Mesothelial cell of epicardium (in vitro differentiated cells): ENCODE measurements around the gene ASTE1. TPM values are rescaled to one million over a fixed set of nuclear protein-coding genes. Genes with fewer than 3 reads are reported as not detected.

Experiments
- DNase-seq, 2 experiments: peaks; one replicate each; pipeline ENCODE4 v3.0.0; 2021; ENCODE audit warnings: low spot score in 2 of 2; ENCODE audit not compliant: unreplicated experiment in 2 of 2
- H3K27ac Mint-ChIP-seq: 2 replicates; pipeline ENCODE4 v1.8.0; 2021; ENCODE audit warnings: mixed read lengths
- H3K27me3 Mint-ChIP-seq: 2 replicates; pipeline ENCODE4 v1.8.0; 2021; ENCODE audit warnings: low read depth, mixed read lengths
- H3K36me3 Mint-ChIP-seq: 2 replicates; pipeline ENCODE4 v1.8.0; 2021; ENCODE audit warnings: mixed read lengths
- H3K4me1 Mint-ChIP-seq: 2 replicates; pipeline ENCODE4 v1.8.0; 2021; ENCODE audit warnings: mixed read lengths
- H3K4me3 Mint-ChIP-seq: 2 replicates; pipeline ENCODE4 v1.8.0; 2021; ENCODE audit warnings: mild to moderate bottlenecking, moderate library complexity, mixed read lengths
- H3K9me3 Mint-ChIP-seq: 2 replicates; pipeline ENCODE4 v1.8.0; 2021; ENCODE audit warnings: mixed read lengths
- CTCF ChIP-seq: fragments of 200-600 bp; sonication (generic); IDR thresholded peaks from one replicate; pipeline ENCODE4 v1.5.0; 2021; ENCODE audit warnings: antibody characterized with exemption; ENCODE audit not compliant: unreplicated experiment
- total RNA-seq: library from RNA; stranded (reverse); gene quantifications from 3 replicates; pipeline ENCODE4 v1.2.1, GENCODE V29; 2021

ASTE1 gene
- total RNA-seq, 1 donor from 2014 or later, result 7.4 TPM

GRCh38 chr3:130968221-130968620 is 58.4 kb downstream of the ASTE1 start:
- Mint-ChIP-seq H3K4me1 (peaks cover 6% of the 10 kb centered on the region), H3K9me3 (no peaks in the 10 kb centered on the region), H3K4me3 (no peak overlapping the region), H3K27ac (peak overlapping the region; percentile 70), H3K36me3 (peaks cover 34% of the 10 kb centered on the region), H3K27me3 (no peaks in the 10 kb centered on the region)
- no peak for TF ChIP-seq CTCF
- DNase-seq, result no peak

- DNase-seq, result no peak
- H3K9me3 Mint-ChIP-seq, result no peaks in the 10 kb centered on the region
- no peak overlapping the region for H3K4me3 Mint-ChIP-seq
- H3K27me3 Mint-ChIP-seq, result no peaks in the 10 kb centered on the region
- peaks cover 31% of the 10 kb centered on the region for H3K36me3 Mint-ChIP-seq
- TF ChIP-seq CTCF, result no peak
- H3K4me1 Mint-ChIP-seq, result peaks cover 6% of the 10 kb centered on the region
- H3K27ac Mint-ChIP-seq, result no peak overlapping the region
These were observed 59.3 kb downstream of the ASTE1 start for GRCh38 chr3:130967281-130967680.

GRCh38 chr3:130963878-130964277 is 62.7 kb downstream of the ASTE1 start:
- no peak overlapping the region for H3K4me3 Mint-ChIP-seq
- no peak overlapping the region for H3K27ac Mint-ChIP-seq
- no peaks in the 10 kb centered on the region for H3K9me3 Mint-ChIP-seq
- TF ChIP-seq CTCF, result no peak
- H3K36me3 Mint-ChIP-seq, result peaks cover 35% of the 10 kb centered on the region
- no peak for DNase-seq
- peaks cover 13% of the 10 kb centered on the region for H3K4me1 Mint-ChIP-seq
- H3K27me3 Mint-ChIP-seq, result no peaks in the 10 kb centered on the region

Other genes with a start within 250 kb of the ASTE1 start
- gene ATP2C1, start 132.7 kb downstream of the ASTE1 start, total RNA-seq, result 88.8 to 98.4 TPM (median 92.0 TPM) in 3 replicates
- gene NEK11, start 52 bp upstream of the ASTE1 start, total RNA-seq, result 9.8 to 11.3 TPM (median 11.0 TPM) in 3 replicates